ENCODE data around the gene PSMD9.

GRCh38 chr12:121860257-121860656, 28.3 kb upstream of the PSMD9 start:
- TF ChIP-seq CTCF (IDR thresholded peaks at IDR 0.05) (no peak), POLR2AphosphoS5 (IDR thresholded peaks at IDR 0.05) (no peak), POLR2A (IDR thresholded peaks at IDR 0.05) (no peak)

All from gastroesophageal sphincter (tissue), 3 donors.